BLaER1 treated with 17β-estradiol and CSF1 and Interleukin-3, amounts not matched to agents 10 nM and 100 nM (cell line): ENCODE data around the gene ZNF569.

Source experiments
- H3K27ac ChIP-seq, 11 experiments: shearing (Covaris generic); formaldehyde crosslinking; 2 replicates each; pipeline ENCODE4 v1.8.1; 2022
- H3K27me3 ChIP-seq, 11 experiments: shearing (Covaris generic); formaldehyde crosslinking; 2 replicates each; pipeline ENCODE4 v1.8.1; 2022
- H3K36me3 ChIP-seq, 11 experiments: shearing (Covaris generic); formaldehyde crosslinking; 2 replicates each; pipeline ENCODE4 v1.8.1; 2022
- H3K4me1 ChIP-seq, 10 experiments: shearing (Covaris generic); formaldehyde crosslinking; 2 replicates each; pipeline ENCODE4 v1.8.1; 2022
- H3K4me2 ChIP-seq, 11 experiments: shearing (Covaris generic); formaldehyde crosslinking; 2 replicates each; pipeline ENCODE4 v1.8.1; 2022
- H3K4me3 ChIP-seq, 10 experiments: shearing (Covaris generic); formaldehyde crosslinking; 2 replicates each; pipeline ENCODE4 v1.8.1; 2022
- H3K9ac ChIP-seq, 11 experiments: shearing (Covaris generic); formaldehyde crosslinking; 2 replicates each; pipeline ENCODE4 v1.8.1; 2022
- H3K9me3 ChIP-seq, 11 experiments: shearing (Covaris generic); formaldehyde crosslinking; replicated peaks in 1 of 11; 2 replicates each; pipeline ENCODE4 v1.8.1; 2022
- H4K20me1 ChIP-seq, 11 experiments: shearing (Covaris generic); formaldehyde crosslinking; 2 replicates each; pipeline ENCODE4 v1.8.1; 2022
- Cebpa-rat ChIP-seq, 11 experiments: shearing (Covaris generic); IDR thresholded peaks; 2 replicates each; pipeline ENCODE4 v1.8.1; 2022

The ZNF569 gene

GRCh38 chr19:37466798-37467607 is at the start of gene ZNF569:
ZNF569 (minus strand) TSS chr19:37467444; CDS start chr19:37444921, 22,523 bp downstream.
- peak within 1 kb of the TSS; percentile 61 to 93 (median 85) for H3K27ac ChIP-seq
- H4K20me1 ChIP-seq = no peaks in the 10 kb centered on the region
- H3K36me3 ChIP-seq = peaks cover 42 to 52% (median 48%) of the 10 kb centered on the region in 11 experiments
- H3K4me3 ChIP-seq = peak within 1 kb of the TSS; percentile 70 to 90 (median 80)
- peak within 1 kb of the TSS; percentile 81 to 96 (median 89) for H3K9ac ChIP-seq
- TF ChIP-seq Cebpa-rat (IDR thresholded peaks at IDR 0.05) = no peak
- peak within 1 kb of the TSS; percentile 81 to 93 (median 90) for H3K4me2 ChIP-seq
- H3K4me1 ChIP-seq = peaks cover 23 to 34% (median 32%) of the 10 kb centered on the region in 10 experiments
- H3K9me3 ChIP-seq = peaks cover 46 to 74% (median 55%) of the 10 kb centered on the region in 11 experiments
- no peaks in the 10 kb centered on the region for H3K27me3 ChIP-seq

- peak overlapping the region in 7 of 11 experiments; percentile 2 to 78 (median 51); a peak in 8 of 22 replicates for H3K9ac ChIP-seq
- peaks cover 63 to 99% (median 81%) of the 10 kb centered on the region in 11 experiments for H3K36me3 ChIP-seq
Measured at GRCh38 chr19:37513397-37513796, 46.2 kb upstream of the ZNF569 start.

GRCh38 chr19:37511821-37512220 is 44.6 kb upstream of the ZNF569 start:
- Histone ChIP-seq H3K4me2 (no peak overlapping the region; a peak in 1 of 22 replicates), H3K27ac (peak overlapping the region in 6 of 11 experiments; percentile 76 to 98 (median 88); a peak in 7 of 22 replicates), H3K4me3 (peak overlapping the region in 2 of 10 experiments; percentile 5 to 19; a peak in 1 of 20 replicates), H3K9me3 (peaks cover 92 to 100% (median 99%) of the 10 kb centered on the region in 11 experiments), H3K4me1 (peaks cover 0 to 33% (median 9%) of the 10 kb centered on the region in 10 experiments; a peak in 9 of 20 replicates), H3K9ac (no peak overlapping the region; a peak in 1 of 22 replicates), H3K36me3 (peaks cover 47 to 85% (median 70%) of the 10 kb centered on the region in 11 experiments), H3K27me3 (no peaks in the 10 kb centered on the region), H4K20me1 (no peaks in the 10 kb centered on the region)
- TF ChIP-seq Cebpa-rat (IDR thresholded peaks at IDR 0.05) = no peak

More at GRCh38 chr19:37513397-37513796, 46.2 kb upstream of the ZNF569 start:
- Histone ChIP-seq H3K4me1 (peaks cover 0 to 23% (median 9%) of the 10 kb centered on the region in 10 experiments; a peak in 9 of 20 replicates), H4K20me1 (no peaks in the 10 kb centered on the region), H3K27ac (peak overlapping the region; percentile 29 to 98 (median 76); a peak in 20 of 22 replicates), H3K4me3 (no peak overlapping the region; a peak in 1 of 20 replicates), H3K9me3 (peaks cover 92 to 100% (median 99%) of the 10 kb centered on the region in 11 experiments), H3K27me3 (no peaks in the 10 kb centered on the region), H3K4me2 (peak overlapping the region in 8 of 11 experiments; percentile 4 to 45 (median 23); a peak in 11 of 22 replicates)
- no peak; a peak in 1 of 22 replicates for TF ChIP-seq Cebpa-rat (IDR thresholded peaks at IDR 0.05)

GRCh38 chr19:37511186-37511585 is 43.9 kb upstream of the ZNF569 start:
- H3K4me2 ChIP-seq = no peak overlapping the region; a peak in 1 of 22 replicates
- H3K4me1 ChIP-seq = peaks cover 0 to 33% (median 9%) of the 10 kb centered on the region in 10 experiments; a peak in 9 of 20 replicates
- H3K9me3 ChIP-seq = peaks cover 92 to 100% (median 99%) of the 10 kb centered on the region in 11 experiments
- no peaks in the 10 kb centered on the region for H4K20me1 ChIP-seq
- peaks cover 41 to 79% (median 63%) of the 10 kb centered on the region in 11 experiments for H3K36me3 ChIP-seq
- H3K27me3 ChIP-seq = no peaks in the 10 kb centered on the region
- H3K27ac ChIP-seq = peak overlapping the region in 6 of 11 experiments; percentile 76 to 98 (median 88); a peak in 6 of 22 replicates
- H3K4me3 ChIP-seq = peak overlapping the region in 2 of 10 experiments; percentile 5 to 19; a peak in 1 of 20 replicates
- TF ChIP-seq Cebpa-rat (IDR thresholded peaks at IDR 0.05) = no peak
- no peak overlapping the region for H3K9ac ChIP-seq

GRCh38 chr19:37507167-37507464 is 39.9 kb upstream of the ZNF569 start:
- Histone ChIP-seq H4K20me1 (no peaks in the 10 kb centered on the region), H3K36me3 (peaks cover 29 to 62% (median 45%) of the 10 kb centered on the region in 11 experiments), H3K4me1 (peaks cover 0 to 27% (median 9%) of the 10 kb centered on the region in 10 experiments; a peak in 7 of 20 replicates), H3K4me2 (peak overlapping the region; percentile 55 to 76 (median 68)), H3K4me3 (peak overlapping the region; percentile 57 to 72 (median 66)), H3K27ac (peak overlapping the region; percentile 68 to 94 (median 91); a peak in 21 of 22 replicates), H3K9ac (peak overlapping the region; percentile 78 to 91 (median 83)), H3K9me3 (peaks cover 95 to 100% (median 100%) of the 10 kb centered on the region in 11 experiments), H3K27me3 (no peaks in the 10 kb centered on the region)
- no peak for TF ChIP-seq Cebpa-rat (IDR thresholded peaks at IDR 0.05)

GRCh38 chr19:37506387-37507166 is 39.3 kb upstream of the ZNF569 start, which contains the start of gene ZNF793:
ZNF793 (plus strand) TSS chr19:37506939; CDS start chr19:37523440, 16,501 bp downstream.
- H3K27ac ChIP-seq = peak within 1 kb of the TSS; percentile 68 to 94 (median 91)
- peak within 1 kb of the TSS; percentile 60 to 76 (median 68) for H3K4me2 ChIP-seq
- H3K4me1 ChIP-seq = peaks cover 0 to 22% (median 9%) of the 10 kb centered on the region in 10 experiments; a peak in 7 of 20 replicates
- H4K20me1 ChIP-seq = no peaks in the 10 kb centered on the region
- TF ChIP-seq Cebpa-rat (IDR thresholded peaks at IDR 0.05) = no peak
- H3K27me3 ChIP-seq = no peaks in the 10 kb centered on the region
- H3K36me3 ChIP-seq = peaks cover 24 to 59% (median 41%) of the 10 kb centered on the region in 11 experiments
- peak within 1 kb of the TSS; percentile 57 to 72 (median 66) for H3K4me3 ChIP-seq
- H3K9ac ChIP-seq = peak within 1 kb of the TSS; percentile 78 to 91 (median 83)
- H3K9me3 ChIP-seq = peaks cover 95 to 100% (median 100%) of the 10 kb centered on the region in 11 experiments

GRCh38 chr19:37505958-37506386 is 38.7 kb upstream of the ZNF569 start:
- H3K27me3 ChIP-seq = no peaks in the 10 kb centered on the region
- peaks cover 95 to 100% (median 100%) of the 10 kb centered on the region in 11 experiments for H3K9me3 ChIP-seq
- TF ChIP-seq Cebpa-rat (IDR thresholded peaks at IDR 0.05) = no peak
- peak overlapping the region; percentile 68 to 94 (median 91) for H3K27ac ChIP-seq
- H3K36me3 ChIP-seq = peaks cover 17 to 59% (median 37%) of the 10 kb centered on the region in 11 experiments
- peaks cover 0 to 18% (median 9%) of the 10 kb centered on the region in 10 experiments; a peak in 7 of 20 replicates for H3K4me1 ChIP-seq
- no peaks in the 10 kb centered on the region for H4K20me1 ChIP-seq
- peak overlapping the region; percentile 57 to 72 (median 66) for H3K4me3 ChIP-seq
- peak overlapping the region; percentile 60 to 76 (median 68) for H3K4me2 ChIP-seq
- H3K9ac ChIP-seq = peak overlapping the region; percentile 78 to 91 (median 83)

- no peak overlapping the region for H3K27ac ChIP-seq
- H3K9ac ChIP-seq = no peak overlapping the region
- H3K4me2 ChIP-seq = no peak overlapping the region
- no peak for TF ChIP-seq Cebpa-rat (IDR thresholded peaks at IDR 0.05)
- no peaks in the 10 kb centered on the region for H3K27me3 ChIP-seq
- no peak overlapping the region; a peak in 1 of 20 replicates for H3K4me3 ChIP-seq
- no peaks in the 10 kb centered on the region for H4K20me1 ChIP-seq
- H3K4me1 ChIP-seq = no peaks in the 10 kb centered on the region
- peaks cover 97 to 100% (median 100%) of the 10 kb centered on the region in 11 experiments for H3K9me3 ChIP-seq
- peaks cover 5 to 23% (median 15%) of the 10 kb centered on the region in 11 experiments; a peak in 20 of 22 replicates for H3K36me3 ChIP-seq
Measured at GRCh38 chr19:37492213-37492612, 25.0 kb upstream of the ZNF569 start.
